ENCODE measurements around the gene DCAF8. TPM values are rescaled to one million over a fixed set of nuclear protein-coding genes. Genes with fewer than 3 reads are reported as not detected.

Gene DCAF8
- total RNA-seq, 1 experiment from 2014 or later: 143 TPM

DNA sequence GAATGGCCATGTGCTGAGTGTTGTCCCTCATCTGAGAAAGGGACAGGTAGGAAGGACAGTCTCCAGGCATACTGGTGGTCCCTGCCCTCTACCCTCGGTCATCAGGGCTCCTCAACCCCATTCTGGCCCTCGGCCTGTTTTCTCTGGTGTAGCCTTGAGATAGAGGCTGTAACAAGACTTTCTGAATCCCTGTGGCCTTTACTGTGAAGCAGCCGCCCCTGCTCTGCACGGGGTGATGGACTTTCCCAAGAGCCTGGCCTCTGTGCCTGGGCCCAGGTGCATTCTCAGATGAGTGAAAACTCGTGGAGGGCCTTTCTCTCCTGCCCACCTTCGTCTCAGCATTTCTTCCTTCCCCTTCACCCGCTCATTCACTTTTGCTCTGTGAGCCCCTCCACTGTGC lies 74.9 kb downstream of the DCAF8 start:
- no peak for ATAC-seq
- ChIA-PET CTCF (interaction anchor here (1.3 to 1.5 kb wide), 3 partner anchors 25 to 104 kb away, joined by 3 to 6 read pairs (median 3); no protein-coding TSS in a partner anchor), POLR2A (no interaction called here)
- Mint-ChIP-seq H3K36me3 (no peaks in the 10 kb centered on the region), H3K4me1 (peaks cover 19% of the 10 kb centered on the region), H3K27ac (no peak overlapping the region), H3K4me3 (no peak overlapping the region), H3K27me3 (ENCODE audit: low read depth) (no peaks in the 10 kb centered on the region; the same call in 1 of the 2 replicates), H3K9me3 (no peaks in the 10 kb centered on the region)
- no peak for DNase-seq (ENCODE audit: low spot score)
- TF ChIP-seq RORB (CRISPR knock-in tag; IDR thresholded peaks at IDR 0.05): no peak

GRCh38 chr1:160186729-160187128 lies 75.6 kb downstream of the DCAF8 start:
- Mint-ChIP-seq H3K27ac (no peak overlapping the region), H3K36me3 (no peaks in the 10 kb centered on the region), H3K9me3 (no peaks in the 10 kb centered on the region), H3K4me1 (peaks cover 22% of the 10 kb centered on the region), H3K4me3 (no peak overlapping the region), H3K27me3 (ENCODE audit: low read depth) (no peaks in the 10 kb centered on the region; the same call in 1 of the 2 replicates)
- ATAC-seq (no peak), DNase-seq (ENCODE audit: low spot score) (no peak)
- no peak for TF ChIP-seq NFATC4 (CRISPR knock-in tag; IDR thresholded peaks at IDR 0.05)
- POLR2A ChIA-PET: no interaction called here
- CTCF ChIA-PET: interaction anchor here (0.6 to 1.5 kb wide), 4 partner anchors 24 to 109 kb away, joined by 3 to 6 read pairs (median 4); no protein-coding TSS in a partner anchor

- no peaks in the 10 kb centered on the region; the same call in 1 of the 2 replicates for H3K27me3 Mint-ChIP-seq (ENCODE audit: low read depth)
- H3K4me1 Mint-ChIP-seq: peaks cover 22% of the 10 kb centered on the region
- ChIA-PET POLR2A (interaction anchor here (0.6 kb wide), 1 partner anchor 265 kb away, joined by 3 read pairs; no protein-coding TSS in a partner anchor), CTCF (interaction anchor here (0.6 to 1.5 kb wide), 4 partner anchors 24 to 108 kb away, joined by 3 to 6 read pairs (median 4); no protein-coding TSS in a partner anchor)
- no peak for DNase-seq (ENCODE audit: low spot score)
- no peaks in the 10 kb centered on the region for H3K9me3 Mint-ChIP-seq
- H3K4me3 Mint-ChIP-seq: no peak overlapping the region
- TF ChIP-seq, protein P1, sequence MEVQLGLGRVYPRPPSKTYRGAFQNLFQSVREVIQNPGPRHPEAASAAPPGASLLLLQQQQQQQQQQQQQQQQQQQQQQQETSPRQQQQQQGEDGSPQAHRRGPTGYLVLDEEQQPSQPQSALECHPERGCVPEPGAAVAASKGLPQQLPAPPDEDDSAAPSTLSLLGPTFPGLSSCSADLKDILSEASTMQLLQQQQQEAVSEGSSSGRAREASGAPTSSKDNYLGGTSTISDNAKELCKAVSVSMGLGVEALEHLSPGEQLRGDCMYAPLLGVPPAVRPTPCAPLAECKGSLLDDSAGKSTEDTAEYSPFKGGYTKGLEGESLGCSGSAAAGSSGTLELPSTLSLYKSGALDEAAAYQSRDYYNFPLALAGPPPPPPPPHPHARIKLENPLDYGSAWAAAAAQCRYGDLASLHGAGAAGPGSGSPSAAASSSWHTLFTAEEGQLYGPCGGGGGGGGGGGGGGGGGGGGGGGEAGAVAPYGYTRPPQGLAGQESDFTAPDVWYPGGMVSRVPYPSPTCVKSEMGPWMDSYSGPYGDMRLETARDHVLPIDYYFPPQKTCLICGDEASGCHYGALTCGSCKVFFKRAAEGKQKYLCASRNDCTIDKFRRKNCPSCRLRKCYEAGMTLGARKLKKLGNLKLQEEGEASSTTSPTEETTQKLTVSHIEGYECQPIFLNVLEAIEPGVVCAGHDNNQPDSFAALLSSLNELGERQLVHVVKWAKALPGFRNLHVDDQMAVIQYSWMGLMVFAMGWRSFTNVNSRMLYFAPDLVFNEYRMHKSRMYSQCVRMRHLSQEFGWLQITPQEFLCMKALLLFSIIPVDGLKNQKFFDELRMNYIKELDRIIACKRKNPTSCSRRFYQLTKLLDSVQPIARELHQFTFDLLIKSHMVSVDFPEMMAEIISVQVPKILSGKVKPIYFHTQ (CRISPR knock-in tag; IDR thresholded peaks at IDR 0.05): no peak
- no peak for TF ChIP-seq CREM (CRISPR knock-in tag; IDR thresholded peaks at IDR 0.05)
- ATAC-seq: no peak
- H3K36me3 Mint-ChIP-seq: no peaks in the 10 kb centered on the region
- H3K27ac Mint-ChIP-seq: no peak overlapping the region
Measured at GRCh38 chr1:160186246-160186645, 76.1 kb downstream of the DCAF8 start.

- no peak overlapping the region for H3K27ac Mint-ChIP-seq
Measured at GRCh38 chr1:160179336-160179735, 83.0 kb downstream of the DCAF8 start.

DNA sequence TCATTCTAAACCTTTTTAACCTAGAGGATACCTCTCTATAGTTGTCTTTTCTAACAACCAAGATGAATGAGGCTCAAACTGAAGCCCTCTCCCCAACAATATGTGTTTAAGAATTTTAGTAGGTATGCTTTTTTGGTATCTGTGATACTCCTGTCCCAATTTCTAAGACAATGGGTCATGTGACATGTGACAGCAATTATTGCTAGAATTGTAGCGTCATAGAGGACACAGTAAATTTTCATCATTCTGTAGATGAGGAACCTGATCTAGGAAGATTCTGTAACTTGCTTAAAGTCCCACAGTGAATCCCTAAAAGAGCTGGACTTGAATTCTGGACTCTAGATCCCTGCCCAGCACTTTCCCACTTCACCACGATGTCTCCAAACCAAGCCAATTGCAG lies 83.6 kb downstream of the DCAF8 start:
- Mint-ChIP-seq H3K4me3 (no peak overlapping the region), H3K27ac (no peak overlapping the region), H3K9me3 (peaks cover 3% of the 10 kb centered on the region; the same call in 1 of the 2 replicates), H3K27me3 (ENCODE audit: low read depth) (peaks cover under 1% of the 10 kb centered on the region; the same call in 1 of the 2 replicates), H3K4me1 (peaks cover 16% of the 10 kb centered on the region), H3K36me3 (no peaks in the 10 kb centered on the region)
- no peak for TF ChIP-seq MXD4 (CRISPR knock-in tag; IDR thresholded peaks at IDR 0.05; ENCODE audit: borderline replicate concordance)
- no peak for TF ChIP-seq ZNF263 (CRISPR knock-in tag; IDR thresholded peaks at IDR 0.05; ENCODE audit: low read depth)
- TF ChIP-seq, protein P2, sequence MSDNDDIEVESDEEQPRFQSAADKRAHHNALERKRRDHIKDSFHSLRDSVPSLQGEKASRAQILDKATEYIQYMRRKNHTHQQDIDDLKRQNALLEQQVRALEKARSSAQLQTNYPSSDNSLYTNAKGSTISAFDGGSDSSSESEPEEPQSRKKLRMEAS (CRISPR knock-in tag; IDR thresholded peaks at IDR 0.05): no peak
- no peak for TF ChIP-seq FOXP1 (CRISPR knock-in tag; IDR thresholded peaks at IDR 0.05; ENCODE audit: borderline replicate concordance)
- no peak for TF ChIP-seq MYBL2 (CRISPR knock-in tag; IDR thresholded peaks at IDR 0.05)
- ChIA-PET POLR2A (no interaction called here), CTCF (interaction anchor here (1.1 to 2.1 kb wide), 3 partner anchors 15 to 41 kb away, joined by 3 to 7 read pairs (median 6); no protein-coding TSS in a partner anchor)
- DNase-seq (ENCODE audit: low spot score) (no peak), ATAC-seq (no peak)

More at GRCh38 chr1:160179336-160179735, 83.0 kb downstream of the DCAF8 start:
- TF ChIP-seq IRF2 (CRISPR knock-in tag; IDR thresholded peaks at IDR 0.05; ENCODE audit: borderline replicate concordance, low read depth) (no peak), ATF2 (CRISPR knock-in tag; IDR thresholded peaks at IDR 0.05; ENCODE audit: borderline replicate concordance, low read depth) (no peak), CDX4 (CRISPR knock-in tag; IDR thresholded peaks at IDR 0.05; ENCODE audit: borderline replicate concordance) (no peak)
- ChIA-PET CTCF (interaction anchor here (1.0 to 1.3 kb wide), 3 partner anchors 14 to 73 kb away, joined by 3 to 6 read pairs (median 3); no protein-coding TSS in a partner anchor), POLR2A (no interaction called here)
- no peak for DNase-seq (ENCODE audit: low spot score)
- Mint-ChIP-seq H3K4me3 (no peak overlapping the region), H3K9me3 (peaks cover 3% of the 10 kb centered on the region; the same call in 1 of the 2 replicates), H3K4me1 (peaks cover 16% of the 10 kb centered on the region), H3K27me3 (ENCODE audit: low read depth) (no peaks in the 10 kb centered on the region; the same call in 1 of the 2 replicates), H3K36me3 (no peaks in the 10 kb centered on the region)
- no peak for ATAC-seq

All from WTC11 (cell line).